Measurements from ENCODE around the gene RMND5B.

DNA sequence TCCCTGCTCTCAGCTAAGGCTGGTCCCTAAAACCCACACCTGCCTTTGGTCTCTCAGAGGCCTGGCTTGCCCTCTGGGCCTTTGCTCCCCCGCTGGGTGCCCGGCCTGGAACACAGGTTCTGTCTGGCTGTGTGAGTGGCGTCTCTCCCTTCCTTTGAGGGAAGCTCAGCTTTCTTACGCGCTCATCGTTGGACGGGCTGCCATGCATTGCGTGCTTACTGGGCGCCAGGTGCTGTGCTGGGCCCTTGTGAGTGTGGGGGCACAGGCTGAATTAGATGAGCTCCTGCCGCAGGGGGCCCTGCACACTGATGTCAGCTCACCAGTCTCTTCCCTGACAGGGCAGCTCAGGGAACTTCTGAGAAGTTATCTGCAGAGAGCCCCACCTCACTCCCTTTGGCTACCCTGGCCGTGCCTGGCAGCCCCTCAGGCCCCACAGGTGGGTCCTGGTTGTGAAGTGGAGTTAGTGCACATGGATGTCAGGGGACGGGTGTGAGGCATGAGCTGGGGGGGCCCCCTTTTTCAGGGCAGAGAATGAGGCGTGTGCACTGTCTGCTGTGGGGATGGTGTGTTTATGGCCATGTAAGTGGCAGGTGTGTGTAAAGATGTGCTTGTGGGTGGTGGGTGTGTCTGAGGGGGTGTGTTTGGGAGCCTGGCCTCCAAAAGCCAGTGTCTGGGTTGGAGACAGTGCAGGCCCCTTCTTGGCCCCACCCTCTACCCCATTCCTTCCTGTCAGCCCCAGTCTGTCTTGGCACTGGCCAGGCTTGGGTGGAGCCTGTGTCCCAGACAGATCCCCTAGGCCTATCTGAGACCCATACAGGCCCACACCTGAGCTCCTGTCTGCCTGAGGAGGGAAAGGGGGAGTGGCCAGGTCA lies 7.5 kb upstream of the RMND5B start:
- TF ChIP-seq, protein P1, sequence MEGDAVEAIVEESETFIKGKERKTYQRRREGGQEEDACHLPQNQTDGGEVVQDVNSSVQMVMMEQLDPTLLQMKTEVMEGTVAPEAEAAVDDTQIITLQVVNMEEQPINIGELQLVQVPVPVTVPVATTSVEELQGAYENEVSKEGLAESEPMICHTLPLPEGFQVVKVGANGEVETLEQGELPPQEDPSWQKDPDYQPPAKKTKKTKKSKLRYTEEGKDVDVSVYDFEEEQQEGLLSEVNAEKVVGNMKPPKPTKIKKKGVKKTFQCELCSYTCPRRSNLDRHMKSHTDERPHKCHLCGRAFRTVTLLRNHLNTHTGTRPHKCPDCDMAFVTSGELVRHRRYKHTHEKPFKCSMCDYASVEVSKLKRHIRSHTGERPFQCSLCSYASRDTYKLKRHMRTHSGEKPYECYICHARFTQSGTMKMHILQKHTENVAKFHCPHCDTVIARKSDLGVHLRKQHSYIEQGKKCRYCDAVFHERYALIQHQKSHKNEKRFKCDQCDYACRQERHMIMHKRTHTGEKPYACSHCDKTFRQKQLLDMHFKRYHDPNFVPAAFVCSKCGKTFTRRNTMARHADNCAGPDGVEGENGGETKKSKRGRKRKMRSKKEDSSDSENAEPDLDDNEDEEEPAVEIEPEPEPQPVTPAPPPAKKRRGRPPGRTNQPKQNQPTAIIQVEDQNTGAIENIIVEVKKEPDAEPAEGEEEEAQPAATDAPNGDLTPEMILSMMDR (IDR thresholded peaks at IDR 0.05), result no peak
- TF ChIP-seq POLR2A (IDR thresholded peaks at IDR 0.05), result no peak
